Stimulated activated naive CD4-positive, alpha-beta T cell treated with Interleukin-2 at 50 U/mL for 16 hours (primary cell): ENCODE data around the gene AFAP1L1.
"Not testable (repeated sequence)": the region's sequence is repeated elsewhere in the genome, so short reads cannot be mapped to it uniquely, and the experiment has no call there.

Experiments
- DNase-seq: peaks from one replicate; lab custom pipeline; 2025; lab: John Stamatoyannopoulos, UW

AFAP1L1 gene

GRCh38 chr5:149261246-149261645 lies 10.4 kb upstream of the AFAP1L1 start:
- DNase-seq = no peak

GRCh38 chr5:149262315-149262714 lies 9.3 kb upstream of the AFAP1L1 start:
- DNase-seq = no peak

GRCh38 chr5:149264439-149265067 lies 7.1 kb upstream of the AFAP1L1 start:
- DNase-seq = peak; percentile 10

GRCh38 chr5:149265068-149265465 lies 6.6 kb upstream of the AFAP1L1 start:
- no peak for DNase-seq

GRCh38 chr5:149265597-149265996 lies 6.1 kb upstream of the AFAP1L1 start:
- DNase-seq = no peak

- DNase-seq = no peak
Measured at GRCh38 chr5:149267241-149267973, 4.3 kb upstream of the AFAP1L1 start.

GRCh38 chr5:149268928-149269557 lies 2.6 kb upstream of the AFAP1L1 start:
- DNase-seq = no peak

- no peak for DNase-seq
Measured at GRCh38 chr5:149271195-149271715, 404 bp upstream of the AFAP1L1 start.

GRCh38 chr5:149272781-149273180 lies 1.1 kb downstream of the AFAP1L1 start:
- DNase-seq = not testable (repeated sequence)

GRCh38 chr5:149273237-149273636 lies 1.6 kb downstream of the AFAP1L1 start:
- DNase-seq = no peak

- no peak for DNase-seq
Measured at GRCh38 chr5:149273950-149274349, 2.3 kb downstream of the AFAP1L1 start.

GRCh38 chr5:149274939-149275338 lies 3.3 kb downstream of the AFAP1L1 start:
- DNase-seq = no peak

- DNase-seq = no peak
Measured at GRCh38 chr5:149277801-149278200, 6.1 kb downstream of the AFAP1L1 start.

- no peak for DNase-seq
Measured at GRCh38 chr5:149278451-149279210, 7.0 kb downstream of the AFAP1L1 start.

- DNase-seq = no peak
Measured at GRCh38 chr5:149279661-149280060, 8.0 kb downstream of the AFAP1L1 start.

GRCh38 chr5:149280124-149280523 lies 8.5 kb downstream of the AFAP1L1 start:
- no peak for DNase-seq

- DNase-seq = no peak
Measured at GRCh38 chr5:149280802-149281201, 9.1 kb downstream of the AFAP1L1 start.

GRCh38 chr5:149282027-149282965 lies 10.6 kb downstream of the AFAP1L1 start:
- DNase-seq = no peak

GRCh38 chr5:149282966-149283332 lies 11.3 kb downstream of the AFAP1L1 start:
- DNase-seq = no peak

- no peak for DNase-seq
Measured at GRCh38 chr5:149283626-149284480, 12.2 kb downstream of the AFAP1L1 start.
